PFSK-1 (cell line): ENCODE measurements around the gene LRMDA.

ENCODE experiments used
- FOXP2 ChIP-seq: optimal IDR thresholded peaks from 2 replicates; pipeline ENCODE3; 2011; ENCODE audit warnings: borderline replicate concordance, control low read depth, inconsistent platforms; ENCODE audit not compliant: insufficient read depth; ENCODE audit errors: extremely low read length, extremely low read depth
- POLR2AphosphoS5 ChIP-seq: IDR thresholded peaks from 2 replicates; pipeline ENCODE4 v1.6.1; 2012; ENCODE audit warnings: low read depth, mild to moderate bottlenecking, control low read depth, low read length, moderate library complexity
- SIN3A ChIP-seq: IDR thresholded peaks from 2 replicates; pipeline ENCODE4 v1.6.1; 2012; ENCODE audit warnings: mild to moderate bottlenecking, low read length, moderate library complexity, borderline replicate concordance; ENCODE audit not compliant: insufficient read depth
- TAF1 ChIP-seq: IDR thresholded peaks from 2 replicates; pipeline ENCODE4 v1.6.1; 2012; ENCODE audit warnings: low read length, control low read depth, borderline replicate concordance; ENCODE audit not compliant: insufficient read depth
- TF ChIP-seq, protein P1 (sequence below), 2 experiments: IDR thresholded peaks; 2 replicates each; pipeline versions ENCODE4 v1.6.1 to v1.8.0; 2011 to 2012; ENCODE audit warnings: low read depth in 2 of 2, low read length in 2 of 2, control low read depth in 1 of 2, inconsistent platforms in 1 of 2, mild to moderate bottlenecking in 1 of 2, moderate library complexity in 1 of 2; ENCODE audit not compliant: insufficient read depth in 1 of 2

Gene LRMDA

DNA sequence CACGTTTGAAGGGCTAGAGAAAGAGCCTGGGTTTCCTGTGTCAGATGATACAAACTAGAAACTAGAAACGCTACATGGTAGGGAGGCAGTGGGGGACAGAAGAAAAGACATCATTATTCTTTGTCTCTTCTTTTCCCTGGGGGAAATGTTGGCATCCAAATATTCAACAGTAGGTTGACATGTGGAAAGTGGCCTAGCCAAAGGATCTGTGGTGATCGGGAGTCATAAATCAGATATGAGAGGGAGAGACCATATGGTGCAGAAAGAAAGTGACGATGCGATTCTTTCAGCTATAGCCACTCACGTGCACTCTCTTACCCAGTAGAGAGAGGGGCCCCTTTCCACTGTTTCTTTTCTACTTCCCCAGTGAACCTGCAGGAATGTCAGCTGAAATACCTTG lies 964.7 kb downstream of the LRMDA start:
- TF ChIP-seq FOXP2 (no peak), TAF1 (no peak), SIN3A (no peak), POLR2AphosphoS5 (no peak)
- TF ChIP-seq, protein P1, sequence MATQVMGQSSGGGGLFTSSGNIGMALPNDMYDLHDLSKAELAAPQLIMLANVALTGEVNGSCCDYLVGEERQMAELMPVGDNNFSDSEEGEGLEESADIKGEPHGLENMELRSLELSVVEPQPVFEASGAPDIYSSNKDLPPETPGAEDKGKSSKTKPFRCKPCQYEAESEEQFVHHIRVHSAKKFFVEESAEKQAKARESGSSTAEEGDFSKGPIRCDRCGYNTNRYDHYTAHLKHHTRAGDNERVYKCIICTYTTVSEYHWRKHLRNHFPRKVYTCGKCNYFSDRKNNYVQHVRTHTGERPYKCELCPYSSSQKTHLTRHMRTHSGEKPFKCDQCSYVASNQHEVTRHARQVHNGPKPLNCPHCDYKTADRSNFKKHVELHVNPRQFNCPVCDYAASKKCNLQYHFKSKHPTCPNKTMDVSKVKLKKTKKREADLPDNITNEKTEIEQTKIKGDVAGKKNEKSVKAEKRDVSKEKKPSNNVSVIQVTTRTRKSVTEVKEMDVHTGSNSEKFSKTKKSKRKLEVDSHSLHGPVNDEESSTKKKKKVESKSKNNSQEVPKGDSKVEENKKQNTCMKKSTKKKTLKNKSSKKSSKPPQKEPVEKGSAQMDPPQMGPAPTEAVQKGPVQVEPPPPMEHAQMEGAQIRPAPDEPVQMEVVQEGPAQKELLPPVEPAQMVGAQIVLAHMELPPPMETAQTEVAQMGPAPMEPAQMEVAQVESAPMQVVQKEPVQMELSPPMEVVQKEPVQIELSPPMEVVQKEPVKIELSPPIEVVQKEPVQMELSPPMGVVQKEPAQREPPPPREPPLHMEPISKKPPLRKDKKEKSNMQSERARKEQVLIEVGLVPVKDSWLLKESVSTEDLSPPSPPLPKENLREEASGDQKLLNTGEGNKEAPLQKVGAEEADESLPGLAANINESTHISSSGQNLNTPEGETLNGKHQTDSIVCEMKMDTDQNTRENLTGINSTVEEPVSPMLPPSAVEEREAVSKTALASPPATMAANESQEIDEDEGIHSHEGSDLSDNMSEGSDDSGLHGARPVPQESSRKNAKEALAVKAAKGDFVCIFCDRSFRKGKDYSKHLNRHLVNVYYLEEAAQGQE (IDR thresholded peaks at IDR 0.05; ENCODE audit: insufficient read depth in 1 of 2, low read depth in 2 of 2, low read length in 2 of 2) = no peak

GRCh38 chr10:76397181-76398042 lies 966.0 kb downstream of the LRMDA start:
- no peak for TF ChIP-seq SIN3A
- TF ChIP-seq POLR2AphosphoS5 = no peak
- TF ChIP-seq, protein P1 (IDR thresholded peaks at IDR 0.05; ENCODE audit: insufficient read depth in 1 of 2, low read depth in 2 of 2, low read length in 2 of 2) = no peak
- no peak for TF ChIP-seq TAF1
- no peak for TF ChIP-seq FOXP2

GRCh38 chr10:76398043-76398710 lies 966.8 kb downstream of the LRMDA start:
- TF ChIP-seq, protein P1 (IDR thresholded peaks at IDR 0.05; ENCODE audit: insufficient read depth in 1 of 2, low read depth in 2 of 2, low read length in 2 of 2) = no peak
- TF ChIP-seq TAF1 (no peak), SIN3A (no peak)

GRCh38 chr10:76399226-76399625 lies 967.8 kb downstream of the LRMDA start:
- TF ChIP-seq TAF1 = no peak
- TF ChIP-seq, protein P1 (IDR thresholded peaks at IDR 0.05; ENCODE audit: insufficient read depth in 1 of 2, low read depth in 2 of 2, low read length in 2 of 2) = no peak

- TF ChIP-seq POLR2AphosphoS5 = no peak
- no peak for TF ChIP-seq SIN3A
These were observed 969.6 kb downstream of the LRMDA start for GRCh38 chr10:76401006-76401405.
